ENCODE data around the gene NDUFS2.
A peak's percentile ranks its signal among the peaks of the same experiment; 100 is the strongest.

The NDUFS2 gene

DNA sequence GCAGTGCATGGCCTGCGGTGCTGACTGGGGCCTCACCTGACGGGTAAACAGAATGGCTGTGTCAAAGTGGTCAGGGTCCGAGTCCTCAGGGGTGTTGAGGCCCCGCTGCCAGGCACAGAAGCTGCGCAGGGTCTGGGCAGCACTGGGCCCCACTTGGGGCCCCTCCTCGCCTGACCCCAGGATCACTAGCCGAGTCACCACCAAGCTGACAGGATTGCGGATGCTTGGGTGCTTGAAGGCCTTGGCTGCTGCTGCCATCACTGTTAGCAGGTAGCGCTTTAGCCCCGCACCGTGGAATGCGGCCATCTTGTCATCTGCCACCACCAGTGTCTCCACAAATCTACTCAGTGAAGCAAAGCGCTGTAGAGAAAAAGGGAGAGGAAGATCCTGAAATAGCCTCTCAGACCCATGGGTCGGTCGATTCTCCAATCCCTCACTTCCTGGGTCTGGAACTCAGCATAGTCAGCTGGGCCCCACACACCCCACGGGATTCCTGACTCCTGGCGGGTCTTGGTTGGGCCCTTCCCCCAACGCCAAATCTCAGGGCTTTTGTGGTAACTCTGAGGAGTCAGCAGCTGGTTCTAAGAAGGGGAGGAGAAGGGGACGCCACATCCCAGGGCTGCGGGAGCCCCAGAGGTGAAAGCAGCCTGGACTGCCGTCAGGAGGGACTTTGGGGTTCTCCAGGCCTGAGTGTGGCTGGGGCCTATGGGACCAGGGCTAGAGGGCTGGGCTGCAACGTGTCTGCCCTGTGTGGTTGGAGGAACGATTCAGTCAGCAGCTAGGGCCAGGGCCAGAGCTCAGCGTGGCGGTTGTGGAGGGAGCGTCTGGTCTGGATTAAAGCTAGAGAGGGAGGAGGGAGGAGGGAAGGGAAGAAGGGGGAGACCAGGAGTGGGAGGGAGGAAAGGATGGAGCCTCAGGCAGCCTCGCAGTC is 5.4 kb upstream of the NDUFS2 start:
- DNase-seq: no peak

DNA sequence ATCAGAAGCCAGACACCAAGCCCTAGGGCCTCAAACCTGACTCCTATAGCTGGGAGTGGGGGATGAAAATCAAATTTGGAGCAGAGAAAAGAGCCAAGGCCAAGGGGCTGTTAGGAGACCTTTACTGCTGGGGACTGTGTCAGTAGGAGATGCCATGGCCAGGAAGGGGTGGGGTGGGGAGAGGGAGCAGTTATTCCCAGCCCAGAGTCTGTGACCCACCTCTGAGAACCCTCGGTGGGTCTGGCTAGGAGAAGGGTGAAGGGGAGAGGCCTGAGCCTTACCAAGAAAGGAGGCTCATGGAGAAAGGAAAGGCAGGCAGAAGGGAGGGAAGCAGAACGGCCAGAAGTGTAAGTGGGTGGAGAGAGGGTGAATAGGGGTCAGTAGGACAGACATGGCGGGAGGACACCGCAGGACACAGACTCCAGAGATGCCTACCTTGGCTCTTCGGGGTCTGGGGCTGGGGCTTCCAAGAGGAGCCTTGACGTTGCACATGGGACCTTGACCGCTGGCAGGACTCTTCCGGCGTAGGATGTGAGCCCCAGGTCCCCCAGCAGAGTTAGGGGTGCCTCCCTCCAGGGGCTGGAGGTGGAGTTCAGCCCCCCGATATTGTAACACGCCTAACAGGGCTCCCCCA is 4.5 kb upstream of the NDUFS2 start:
- DNase-seq: no peak

DNA sequence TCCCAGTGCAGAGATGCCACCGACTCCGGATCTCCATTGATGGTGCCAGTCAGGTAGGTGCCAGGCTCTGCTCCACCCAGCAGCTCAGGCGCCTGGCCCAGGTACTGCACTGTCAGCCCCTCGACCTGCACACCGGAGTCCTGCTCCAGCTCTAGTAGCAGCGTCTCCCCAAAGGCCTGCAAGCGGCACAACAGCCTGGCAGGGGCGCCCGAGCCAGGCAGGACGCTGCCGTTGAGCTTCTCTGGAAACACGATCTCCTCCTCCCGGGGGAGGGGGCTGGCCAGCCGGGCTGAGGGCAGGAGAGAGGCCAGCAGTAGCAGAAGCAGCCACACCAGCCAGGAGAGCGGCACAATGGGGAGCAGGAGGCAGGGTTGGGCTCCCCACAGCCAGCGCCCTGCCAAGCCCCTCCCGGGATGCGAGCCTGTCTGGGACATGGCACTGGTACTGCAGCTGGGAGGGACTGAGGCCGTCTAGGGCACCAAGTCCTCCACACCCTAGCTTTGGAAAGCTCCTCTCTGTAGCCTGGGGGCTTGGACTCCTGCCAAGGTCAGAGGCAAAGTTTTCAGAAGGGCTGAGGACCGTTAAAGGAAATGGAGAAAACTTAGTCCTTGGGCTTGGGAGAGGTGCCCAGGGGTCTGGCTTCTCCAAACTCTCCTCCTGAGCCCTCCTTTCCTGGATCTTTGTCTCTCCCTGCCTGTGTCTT is 3.8 kb upstream of the NDUFS2 start:
- no peak for DNase-seq

DNA sequence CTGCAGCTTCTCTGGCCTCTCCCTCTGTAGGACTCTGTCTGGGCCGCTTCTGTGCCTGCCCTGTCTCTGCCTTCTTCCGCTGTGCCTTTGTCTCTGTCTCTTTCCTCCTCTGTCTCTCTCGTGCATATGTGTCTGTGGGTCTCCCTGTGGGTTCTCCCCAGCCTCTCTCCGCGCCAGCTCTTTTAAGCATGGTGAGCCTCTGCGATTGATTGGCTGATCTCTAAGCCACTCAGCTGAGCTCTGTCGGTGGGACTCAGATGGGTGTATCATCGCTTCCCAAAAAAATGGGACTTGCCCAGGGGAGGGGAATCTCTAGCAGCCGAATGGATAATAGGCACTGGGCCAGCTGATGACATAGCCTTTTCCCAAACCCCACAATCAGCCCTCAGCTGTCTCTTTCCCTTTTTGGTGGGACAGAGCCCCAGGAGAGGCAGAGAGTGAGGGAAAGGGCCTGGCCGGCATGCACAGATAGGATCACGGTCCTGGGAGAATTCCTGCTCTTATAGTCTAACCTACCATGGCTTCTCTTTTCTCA is 3.2 kb upstream of the NDUFS2 start, which contains the start of gene ADAMTS4:
Gene ADAMTS4 (minus strand): TSS at position 158 of the 535 bp plus-strand sequence. CDS start 427 bp downstream, outside the sequence.
- no peak for DNase-seq

- DNase-seq: no peak
These were observed 2.5 kb upstream of the NDUFS2 start for GRCh38 chr1:161199506-161200139.

DNA sequence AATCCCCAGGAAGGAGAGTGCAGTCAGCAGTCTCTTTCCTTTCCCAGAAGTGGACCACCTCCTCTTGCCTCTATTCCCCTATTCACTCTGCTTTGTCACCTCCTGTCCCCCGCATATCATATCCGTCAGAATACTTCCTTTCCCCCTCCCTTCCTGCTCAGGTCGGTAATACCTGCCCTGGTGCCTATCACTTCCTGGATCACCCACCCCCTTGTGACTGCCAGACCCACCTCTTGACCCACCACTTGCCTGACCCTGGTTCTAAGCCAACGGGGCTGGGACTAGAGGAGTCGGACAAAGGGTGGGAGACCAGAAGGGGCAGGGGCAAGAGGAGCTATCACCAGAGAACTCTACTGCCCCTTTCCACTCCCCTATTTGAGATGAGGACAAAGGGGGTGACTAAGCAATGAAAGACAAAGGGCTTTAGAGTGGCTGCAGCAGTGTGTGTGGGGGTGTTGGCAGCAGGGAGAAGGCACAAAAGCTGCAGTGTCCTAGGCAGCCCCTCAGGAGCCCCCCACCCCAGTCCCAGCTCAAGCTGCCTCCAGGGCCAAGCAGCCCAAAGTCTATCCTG is 1.7 kb upstream of the NDUFS2 start:
- DNase-seq: no peak

DNA sequence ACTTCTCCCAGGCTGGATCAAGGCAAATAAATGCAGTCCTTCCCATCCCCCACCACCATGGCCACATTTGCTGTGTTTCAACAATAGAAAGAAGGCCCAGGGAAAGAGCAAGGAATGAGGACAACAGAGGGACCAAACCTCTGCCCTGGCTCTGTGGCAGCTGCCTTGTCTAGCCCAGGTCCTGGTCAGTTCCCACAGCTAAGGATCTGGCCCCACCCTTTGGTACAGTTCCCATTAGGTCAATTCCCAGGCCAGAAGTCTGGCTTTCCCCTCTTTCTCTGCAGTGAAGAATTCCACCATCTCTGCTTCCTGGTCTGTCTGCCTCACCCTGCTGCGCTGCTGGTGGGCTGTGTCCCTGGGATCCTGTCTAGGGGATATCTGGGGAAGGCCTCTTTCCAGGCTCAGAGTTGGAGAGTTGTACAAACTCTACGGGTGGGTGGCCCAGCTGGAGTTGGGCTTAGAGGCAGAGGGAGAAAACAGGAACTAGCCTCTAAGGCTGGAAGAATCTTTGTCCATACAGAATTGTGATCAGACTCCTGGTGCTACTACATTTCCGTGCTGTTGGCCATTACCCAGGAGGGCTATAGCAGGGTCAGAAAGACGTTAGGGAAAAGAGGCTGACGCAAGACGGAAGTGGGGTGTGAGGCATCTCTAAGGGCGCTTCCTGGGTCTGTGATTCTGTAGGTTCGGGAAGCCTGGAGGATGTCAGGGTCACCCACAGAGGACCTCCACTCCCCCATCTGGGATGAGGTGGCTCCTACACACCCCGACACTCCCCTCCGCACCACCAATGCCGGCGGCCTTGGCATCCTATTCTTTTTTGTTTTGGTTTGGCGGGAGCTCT is 953 bp upstream of the NDUFS2 start:
- no peak for DNase-seq

- no peak for DNase-seq
These were observed 4.4 kb downstream of the NDUFS2 start for GRCh38 chr1:161206411-161207140.

- no peak for DNase-seq
These were observed 5.0 kb downstream of the NDUFS2 start for GRCh38 chr1:161207173-161207572.

GRCh38 chr1:161209790-161210409 is 7.7 kb downstream of the NDUFS2 start:
- DNase-seq: peak; percentile 69

DNA sequence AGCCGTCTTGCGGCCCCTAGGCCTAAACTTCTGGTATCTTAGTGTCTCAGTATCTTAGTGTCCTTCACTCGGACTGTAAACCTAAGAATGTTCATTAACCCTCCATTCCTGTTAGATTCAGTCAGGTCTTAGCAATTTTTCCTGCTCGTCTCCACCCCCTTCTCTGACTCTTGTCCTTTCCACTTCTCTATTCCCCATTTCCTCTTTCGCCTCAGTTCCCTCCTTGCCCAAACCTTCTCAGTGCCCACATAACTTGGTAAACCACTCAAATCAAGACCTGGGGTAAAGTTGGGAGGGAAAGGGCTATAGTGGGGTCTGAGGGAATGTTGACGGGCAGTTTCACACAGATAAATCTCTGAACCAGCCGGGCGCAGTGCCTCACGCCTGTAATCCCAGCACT is 12.2 kb downstream of the NDUFS2 start:
- no peak for DNase-seq

GRCh38 chr1:161215076-161215475 is 12.9 kb downstream of the NDUFS2 start, which contains the start of gene FCER1G:
Gene FCER1G (plus strand): TSS chr1:161215295. CDS start chr1:161215322, 27 bp downstream.
- DNase-seq: no peak

- no peak for DNase-seq
These were observed 15.0 kb downstream of the NDUFS2 start for GRCh38 chr1:161216945-161217712.

DNA sequence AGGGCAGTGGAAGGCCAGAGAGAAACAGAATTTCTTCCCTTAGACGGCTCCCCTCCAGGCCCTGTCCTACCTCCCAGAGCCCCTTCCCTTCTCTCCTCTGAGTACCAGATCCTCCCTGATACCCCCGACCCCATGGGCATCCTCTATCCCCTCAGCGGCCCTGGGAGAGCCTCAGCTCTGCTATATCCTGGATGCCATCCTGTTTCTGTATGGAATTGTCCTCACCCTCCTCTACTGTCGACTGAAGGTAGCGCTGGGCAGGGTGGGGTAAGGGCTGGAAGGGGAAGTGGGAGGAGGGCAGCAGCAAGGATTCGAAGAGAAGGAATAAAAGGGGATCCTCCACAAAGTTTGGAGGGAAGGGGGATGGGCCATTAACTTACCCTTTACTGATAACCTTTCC is 15.7 kb downstream of the NDUFS2 start:
- no peak for DNase-seq

GRCh38 chr1:161218301-161219077 is 16.3 kb downstream of the NDUFS2 start:
- no peak for DNase-seq

- no peak for DNase-seq
These were observed 17.1 kb downstream of the NDUFS2 start for GRCh38 chr1:161219078-161219892.

DNA sequence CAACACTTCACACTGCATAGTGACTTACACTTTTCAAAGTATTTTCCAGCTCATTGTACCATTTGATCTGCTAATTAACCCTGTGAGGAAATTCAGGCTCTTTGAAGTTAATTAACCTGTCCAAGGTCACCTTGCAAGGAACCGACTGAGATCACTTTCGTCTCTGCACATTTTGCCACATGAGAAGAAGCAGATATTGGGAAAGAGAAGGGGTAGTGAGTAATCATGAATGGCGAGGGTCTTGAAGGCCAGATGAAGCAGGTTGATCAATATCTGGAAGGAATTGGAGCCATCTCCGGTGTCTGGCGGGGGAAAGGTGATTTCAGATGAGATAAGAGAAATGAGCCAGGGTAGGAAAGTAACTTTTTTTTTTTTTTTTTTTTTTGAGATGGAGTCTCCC is 17.8 kb downstream of the NDUFS2 start:
- DNase-seq: no peak
